GM12878 (cell line): Measurements from ENCODE around the gene TEX44. TPM values are rescaled to one million over a fixed set of nuclear protein-coding genes. Genes with fewer than 3 reads are reported as not detected.
A peak's percentile ranks its signal among the peaks of the same experiment; 100 is the strongest.

ENCODE experiments used
- ATAC-seq: fragments of 200-7000 bp; cut with Tn5 transposase; 3 replicates; pipeline ENCODE4 v1.9.1; 2020; ENCODE audit warnings: mild to moderate bottlenecking, moderate library complexity
- BruUV-seq: library from RNA; stranded (reverse); fragments of 400-500 nt; replicated peaks from 2 replicates; lab custom pipeline; 2021; lab: Mats Ljungman, UMichigan
- CTCF ChIA-PET: fragments of 300-600 bp; sonication (Branson Sonifier 250); formaldehyde crosslinking; extraction: SDS; loops from one replicate; lab custom pipeline; 2021; ENCODE audit warnings: inconsistent platforms; lab: Yijun Ruan, JAX
- POLR2A ChIA-PET: fragments of 350-600 bp; formaldehyde crosslinking; extraction: SDS; loops from one replicate; lab custom pipeline; 2021; ENCODE audit warnings: inconsistent platforms; lab: Charles Lee
- RAD21 ChIA-PET: fragments of 300-600 bp; sonication (Branson Sonifier 250); formaldehyde crosslinking; loops from one replicate; lab custom pipeline; 2023; ENCODE audit warnings: antibody characterized with exemption; ENCODE audit not compliant: unreplicated experiment; lab: Charles Lee
- SMC1A ChIA-PET: fragments of 300-600 bp; sonication (Branson Sonifier 250); formaldehyde crosslinking; loops from one replicate; lab custom pipeline; 2023; ENCODE audit not compliant: unreplicated experiment, uncharacterized antibody; lab: Charles Lee
- DNase-seq: peaks from one replicate; pipeline ENCODE4 v3.0.0-alpha.2; 2011; ENCODE audit warnings: low read depth, low spot score
- FAIRE-seq: peaks from 3 replicates; lab custom pipeline; 2011; peaks lifted over from hg19 to GRCh38; lab: Jason Lieb, UNC
- H2AFZ ChIP-seq: 2 replicates; pipeline ENCODE4 v1.6.0; 2011; ENCODE audit warnings: low read depth, low read length, control low read depth; ENCODE audit not compliant: control insufficient read depth
- H3K27ac ChIP-seq: 2 replicates; pipeline ENCODE4 v1.5.1; 2011; ENCODE audit warnings: control low read depth; ENCODE audit not compliant: control insufficient read depth, insufficient read depth
- H3K27me3 ChIP-seq, 2 experiments: replicated peaks in 1 of 2; 2 replicates each; pipeline versions ENCODE4 v1.6.0 to v1.6.1; 2011; ENCODE audit warnings: low read length in 1 of 2; ENCODE audit not compliant: control insufficient read depth in 2 of 2, insufficient read depth in 2 of 2
- H3K36me3 ChIP-seq, 2 experiments: 2 replicates each; pipeline ENCODE4 v1.5.1; 2011; ENCODE audit warnings: low read length in 1 of 2; ENCODE audit not compliant: control insufficient read depth in 2 of 2, insufficient read depth in 2 of 2
- H3K4me1 ChIP-seq: 2 replicates; pipeline ENCODE4 v1.6.1; 2011; ENCODE audit warnings: mild to moderate bottlenecking, low read length, moderate library complexity, mixed read lengths; ENCODE audit not compliant: control insufficient read depth, insufficient read depth
- H3K4me2 ChIP-seq: 2 replicates; pipeline ENCODE4 v1.6.0; 2011; ENCODE audit warnings: control low read depth; ENCODE audit not compliant: control insufficient read depth, insufficient read depth
- H3K4me3 ChIP-seq: fragments of 200-600 bp; sonication (generic); 2 replicates; pipeline ENCODE4 v1.5.1; 2016
- H3K79me2 ChIP-seq: 2 replicates; pipeline ENCODE4 v1.6.0; 2011; ENCODE audit warnings: low read length; ENCODE audit not compliant: control insufficient read depth, insufficient read depth
- H3K9ac ChIP-seq: 2 replicates; pipeline ENCODE4 v1.8.0; 2011; ENCODE audit warnings: low read length, control low read depth, mixed read lengths; ENCODE audit not compliant: control insufficient read depth, insufficient read depth
- H3K9me3 ChIP-seq: replicated peaks from 3 replicates; pipeline ENCODE4 v1.5.1; 2011; ENCODE audit warnings: mild to moderate bottlenecking, low read length; ENCODE audit not compliant: control insufficient read depth, insufficient read depth
- H4K20me1 ChIP-seq: 2 replicates; pipeline ENCODE4 v1.6.0; 2011; ENCODE audit not compliant: control insufficient read depth, insufficient read depth
- ESRRA ChIP-seq: IDR thresholded peaks from 2 replicates; pipeline ENCODE4 v1.6.1; 2012; ENCODE audit warnings: mild to moderate bottlenecking, low read length, improper control_type of control experiment
- IRF3 ChIP-seq: fragments of 450-650 bp; IDR thresholded peaks from 2 replicates; pipeline ENCODE4 v1.6.1; 2014; ENCODE audit warnings: mild to moderate bottlenecking
- KLF5 ChIP-seq: fragments of 450-650 bp; IDR thresholded peaks from 2 replicates; pipeline ENCODE4 v1.6.1; 2014; ENCODE audit warnings: mild to moderate bottlenecking; ENCODE audit not compliant: partially characterized antibody
- MEF2B ChIP-seq: fragments of 450-650 bp; IDR thresholded peaks from 2 replicates; pipeline ENCODE4 v1.6.1; 2018; ENCODE audit warnings: mild to moderate bottlenecking, moderate library complexity; ENCODE audit not compliant: partially characterized antibody, poor library complexity, severe bottlenecking
- MTA2 ChIP-seq: fragments of 450-650 bp; IDR thresholded peaks from 2 replicates; pipeline ENCODE4 v1.6.1; 2016; ENCODE audit warnings: low read depth, mild to moderate bottlenecking, moderate library complexity
- MTA3 ChIP-seq: IDR thresholded peaks from 2 replicates; pipeline ENCODE4 v1.6.1; 2012; ENCODE audit warnings: low read length, inconsistent platforms, borderline replicate concordance
- PML ChIP-seq: IDR thresholded peaks from 2 replicates; pipeline ENCODE4 v1.6.1; 2012; ENCODE audit warnings: low read length, inconsistent platforms
- POLR2AphosphoS2 ChIP-seq: IDR thresholded peaks from 2 replicates; pipeline ENCODE4 v1.6.1; 2011; ENCODE audit warnings: low read depth, mild to moderate bottlenecking, low read length, improper control_type of control experiment, moderate library complexity
- POLR2AphosphoS5 ChIP-seq: IDR thresholded peaks from 2 replicates; pipeline ENCODE4 v1.6.1; 2011; ENCODE audit warnings: mild to moderate bottlenecking, low read length, inconsistent platforms
- RELA ChIP-seq: fragments of 450-650 bp; IDR thresholded peaks from 2 replicates; pipeline ENCODE4 v1.8.0; 2014; ENCODE audit warnings: borderline replicate concordance; ENCODE audit not compliant: partially characterized antibody
- RFX5 ChIP-seq: IDR thresholded peaks from 2 replicates; pipeline ENCODE4 v1.6.1; 2011; ENCODE audit warnings: low read depth, low read length, improper control_type of control experiment
- STAT1 ChIP-seq: fragments of 450-650 bp; conservative IDR thresholded peaks from 2 replicates; pipeline ENCODE4 v1.6.1; 2014; ENCODE audit warnings: antibody characterized with exemption, mild to moderate bottlenecking
- USF1 ChIP-seq: IDR thresholded peaks from 2 replicates; pipeline ENCODE4 v1.6.1; 2011; ENCODE audit warnings: borderline replicate concordance, low read depth, mild to moderate bottlenecking, moderate library complexity, mixed read lengths, low read length; ENCODE audit not compliant: insufficient read depth; ENCODE audit errors: extremely low read length
- YBX1 ChIP-seq: fragments of 450-650 bp; IDR thresholded peaks from 2 replicates; pipeline ENCODE4 v1.6.1; 2016; ENCODE audit warnings: antibody characterized with exemption
- ZBED1 ChIP-seq: IDR thresholded peaks from 2 replicates; pipeline ENCODE4 v1.6.1; 2016; ENCODE audit warnings: borderline replicate concordance
- ZNF217 ChIP-seq: fragments of 450-650 bp; IDR thresholded peaks from 2 replicates; pipeline ENCODE4 v1.6.1; 2017; ENCODE audit warnings: antibody characterized with exemption, mild to moderate bottlenecking
- ZNF274 ChIP-seq: IDR thresholded peaks from one replicate; pipeline ENCODE4 v1.8.0; 2011; ENCODE audit not compliant: insufficient read length, insufficient read depth
- WGBS: methylation state at CpG from one replicate; pipeline ENCODE4 v1.1.6; 2016; ENCODE audit warnings: low lambda C conversion rate; ENCODE audit not compliant: insufficient replicate concordance, insufficient coverage; ENCODE audit errors: missing lambda C conversion rate; 5-methylcytosine and 5-hydroxymethylcytosine counted together
- in situ Hi-C: fragments of 300-500 bp; cut with MboI; formaldehyde crosslinking; loops from 9 replicates; pipeline ENCODE4 v1.14.3; 2018; ENCODE audit warnings: mixed read lengths
- intact Hi-C: fragments of 100-400 bp; cut with micrococcal nuclease; formaldehyde crosslinking; loops from one replicate; pipeline ENCODE4 v1.14.2; 2022; ENCODE audit not compliant: unreplicated experiment
- polyA plus RNA-seq, 11 experiments: library from polyadenylated mRNA; depleted of rRNA in 4 of 11; unstranded in 6 of 11; stranded (reverse) in 5 of 11; fragments of >200 nt; fragmentation: Nextera tagmentation in 4 of 11; fragmentation: Illumina TruSeq in 1 of 11; extraction: Ambion mirVana in 4 of 11; extraction: Trizol in 1 of 11; gene quantifications; 1 replicate in 1 of 11; 2 replicates in 10 of 11; pipeline versions ENCODE4 v1.2.1 to v1.2.3, GENCODE V29; 2011 to 2016; ENCODE audit warnings: inconsistent platforms in 2 of 11, missing spikeins in 2 of 11, low read depth in 1 of 11
- total RNA-seq, 4 experiments: library from RNA; depleted of rRNA in 3 of 4; stranded (reverse); fragments of >200 nt in 3 of 4; fragmentation: Illumina TruSeq in 1 of 4; extraction: Trizol in 1 of 4; gene quantifications; 2 replicates each; pipeline versions ENCODE4 v1.2.1 to v1.2.3, GENCODE V29; 2013 to 2021

The TEX44 gene
- total and polyA plus RNA-seq, 10 of the 15 experiments (the other 5 are each of a cell fraction or from before 2014, with no cell fraction given) = not detected

GRCh38 chr2:231643495-231643888, 50.8 kb downstream of the TEX44 start:
- Histone ChIP-seq H3K9ac (no peak overlapping the region), H3K79me2 (no peaks in the 10 kb centered on the region), H3K9me3 (no peaks in the 10 kb centered on the region), H3K36me3 (no peaks in the 10 kb centered on the region), H3K27ac (no peak overlapping the region), H3K4me1 (peaks cover 14% of the 10 kb centered on the region), H3K4me3 (peak overlapping the region; percentile 63; the same call in 1 of the 2 replicates), H3K4me2 (peak overlapping the region; percentile 97), H3K27me3 (no peaks in the 10 kb centered on the region), H2AFZ (peak overlapping the region; percentile 91), H4K20me1 (no peaks in the 10 kb centered on the region)
- ChIA-PET CTCF (interaction anchor here (1.2 to 12.0 kb wide), 4 partner anchors 31 to 77 kb away, joined by 3 to 262 read pairs (median 14); no protein-coding TSS in a partner anchor), POLR2A (interaction anchor here (1.0 to 3.0 kb wide), 5 partner anchors 22 to 64 kb away, joined by 3 to 13 read pairs (median 4); no protein-coding TSS in a partner anchor), RAD21 (interaction anchor here (1.5 kb wide), 1 partner anchor 33 kb away, joined by 3 read pairs; no protein-coding TSS in a partner anchor), SMC1A (interaction anchor here (1.0 to 2.0 kb wide), 2 partner anchors 18 to 32 kb away, joined by 3 to 9 read pairs; no protein-coding TSS in a partner anchor)
- TF ChIP-seq ZBED1 (no peak), PML (no peak), KLF5 (no peak), MTA2 (no peak), ZNF274 (no peak), POLR2AphosphoS5 (no peak), ESRRA (no peak), IRF3 (no peak), ZNF217 (no peak), MEF2B (no peak), RFX5 (no peak), POLR2AphosphoS2 (no peak), STAT1 (no peak), MTA3 (no peak), USF1 (no peak), YBX1 (no peak), RELA (no peak)
- ATAC-seq (no peak), DNase-seq (no peak), FAIRE-seq (no peak)
- no TSS peak for BruUV-seq
- WGBS = 79% methylated on average over 8 of the region's 8 CpGs
- in situ Hi-C loops (no loop called here), intact Hi-C loops (loop anchor here (2.0 kb wide), 1 partner anchor 29 kb away; no protein-coding TSS in a partner anchor)

Other genes with a start within 250 kb of the TEX44 start
- 7.2 and 7.9 TPM in 2 replicates for gene B3GNT7, start 197.2 kb upstream of the TEX44 start, total RNA-seq (2014; rRNA removed)
- 2.6 and 3.0 TPM in 2 replicates for gene B3GNT7, start 197.2 kb upstream of the TEX44 start, total RNA-seq (2014; rRNA removed; fragmentation: Illumina TruSeq; extraction: Trizol)
- 10.1 and 12.6 TPM in 2 replicates for gene B3GNT7, start 197.2 kb upstream of the TEX44 start, total RNA-seq (2021)
- 0.52 and 0.91 TPM in 2 replicates for gene B3GNT7, start 197.2 kb upstream of the TEX44 start, polyA plus RNA-seq (2011; rRNA removed)
- gene B3GNT7, start 197.2 kb upstream of the TEX44 start, polyA plus RNA-seq (2014; fragmentation: Illumina TruSeq; extraction: Trizol) = 1.2 and 3.8 TPM in 2 replicates
- 1 to 10 TPM; 1.1 to 1.3 TPM for gene B3GNT7, start 197.2 kb upstream of the TEX44 start, polyA plus RNA-seq (2014; fragmentation: Nextera tagmentation; extraction: Ambion mirVana)
- 3.5 and 4.2 TPM in 2 replicates for gene B3GNT7, start 197.2 kb upstream of the TEX44 start, polyA plus RNA-seq (2014; rRNA removed)
- gene B3GNT7, start 197.2 kb upstream of the TEX44 start, polyA plus RNA-seq (2016; fragmentation: Nextera tagmentation; extraction: Ambion mirVana) = 1 to 10 TPM; 4.5 to 5.2 TPM
- 301 and 317 TPM in 2 replicates for gene NCL, start 128.4 kb upstream of the TEX44 start, total RNA-seq (2014; rRNA removed)
- gene NCL, start 128.4 kb upstream of the TEX44 start, total RNA-seq (2014; rRNA removed; fragmentation: Illumina TruSeq; extraction: Trizol) = 459 and 461 TPM in 2 replicates
- 900 and 966 TPM in 2 replicates for gene NCL, start 128.4 kb upstream of the TEX44 start, total RNA-seq (2021)
- 176 and 189 TPM in 2 replicates for gene NCL, start 128.4 kb upstream of the TEX44 start, polyA plus RNA-seq (2011; rRNA removed)
- 1,046 and 1,376 TPM in 2 replicates for gene NCL, start 128.4 kb upstream of the TEX44 start, polyA plus RNA-seq (2014; fragmentation: Illumina TruSeq; extraction: Trizol)
- gene NCL, start 128.4 kb upstream of the TEX44 start, polyA plus RNA-seq (2014; fragmentation: Nextera tagmentation; extraction: Ambion mirVana) = 100 to 1,000 TPM; 123 to 251 TPM
- 593 and 599 TPM in 2 replicates for gene NCL, start 128.4 kb upstream of the TEX44 start, polyA plus RNA-seq (2014; rRNA removed)
- gene NCL, start 128.4 kb upstream of the TEX44 start, polyA plus RNA-seq (2016; fragmentation: Nextera tagmentation; extraction: Ambion mirVana) = 1,000 to 10,000 TPM; 1,206 to 1,207 TPM
- gene NMUR1, start 62.4 kb upstream of the TEX44 start, total RNA-seq (2014; rRNA removed) = under 0.01 and 0.05 TPM in 2 replicates
- not detected in 2 replicates for gene NMUR1, start 62.4 kb upstream of the TEX44 start, total RNA-seq (2014; rRNA removed; fragmentation: Illumina TruSeq; extraction: Trizol)
- 0.08 TPM in 1 of 2 replicates, not detected in the other for gene NMUR1, start 62.4 kb upstream of the TEX44 start, total RNA-seq (2021)
- 0.01 and 0.03 TPM in 2 replicates for gene NMUR1, start 62.4 kb upstream of the TEX44 start, polyA plus RNA-seq (2011; rRNA removed)
- gene NMUR1, start 62.4 kb upstream of the TEX44 start, polyA plus RNA-seq (2014; fragmentation: Illumina TruSeq; extraction: Trizol) = not detected in 2 replicates
- gene NMUR1, start 62.4 kb upstream of the TEX44 start, polyA plus RNA-seq (2014; fragmentation: Nextera tagmentation; extraction: Ambion mirVana) = under 1 TPM in 1 of 2 experiments, not detected in 1; 0.02 TPM
- 0.03 TPM in 1 of 2 replicates, not detected in the other for gene NMUR1, start 62.4 kb upstream of the TEX44 start, polyA plus RNA-seq (2014; rRNA removed)
- under 1 TPM in 1 of 2 experiments, not detected in 1; 0.04 TPM for gene NMUR1, start 62.4 kb upstream of the TEX44 start, polyA plus RNA-seq (2016; fragmentation: Nextera tagmentation; extraction: Ambion mirVana)
- gene PTMA, start 115.7 kb downstream of the TEX44 start, total RNA-seq (2014; rRNA removed) = 1,683 and 1,891 TPM in 2 replicates
- gene PTMA, start 115.7 kb downstream of the TEX44 start, total RNA-seq (2014; rRNA removed; fragmentation: Illumina TruSeq; extraction: Trizol) = 3,682 and 3,944 TPM in 2 replicates
- 2,403 and 2,413 TPM in 2 replicates for gene PTMA, start 115.7 kb downstream of the TEX44 start, total RNA-seq (2021)
- gene PTMA, start 115.7 kb downstream of the TEX44 start, polyA plus RNA-seq (2011; rRNA removed) = 1,144 and 1,534 TPM in 2 replicates
- 2,851 and 4,022 TPM in 2 replicates for gene PTMA, start 115.7 kb downstream of the TEX44 start, polyA plus RNA-seq (2014; fragmentation: Illumina TruSeq; extraction: Trizol)
- 1,000 to 10,000 TPM; 3,548 to 5,018 TPM for gene PTMA, start 115.7 kb downstream of the TEX44 start, polyA plus RNA-seq (2014; fragmentation: Nextera tagmentation; extraction: Ambion mirVana)
- 2,120 and 2,624 TPM in 2 replicates for gene PTMA, start 115.7 kb downstream of the TEX44 start, polyA plus RNA-seq (2014; rRNA removed)
- 1,000 to 10,000 TPM; 3,379 to 3,894 TPM for gene PTMA, start 115.7 kb downstream of the TEX44 start, polyA plus RNA-seq (2016; fragmentation: Nextera tagmentation; extraction: Ambion mirVana)
- gene PDE6D, start 188.4 kb downstream of the TEX44 start, total RNA-seq (2014; rRNA removed) = 51.1 and 56.9 TPM in 2 replicates
- 46.0 and 48.0 TPM in 2 replicates for gene PDE6D, start 188.4 kb downstream of the TEX44 start, total RNA-seq (2014; rRNA removed; fragmentation: Illumina TruSeq; extraction: Trizol)
- 39.2 and 42.6 TPM in 2 replicates for gene PDE6D, start 188.4 kb downstream of the TEX44 start, total RNA-seq (2021)
- gene PDE6D, start 188.4 kb downstream of the TEX44 start, polyA plus RNA-seq (2011; rRNA removed) = 62.5 and 66.9 TPM in 2 replicates
- 66.2 and 86.5 TPM in 2 replicates for gene PDE6D, start 188.4 kb downstream of the TEX44 start, polyA plus RNA-seq (2014; fragmentation: Illumina TruSeq; extraction: Trizol)
- gene PDE6D, start 188.4 kb downstream of the TEX44 start, polyA plus RNA-seq (2014; fragmentation: Nextera tagmentation; extraction: Ambion mirVana) = 10 to 100 TPM in 1 of 2 experiments, 1 to 10 TPM in 1; 8.2 to 15.9 TPM
- gene PDE6D, start 188.4 kb downstream of the TEX44 start, polyA plus RNA-seq (2014; rRNA removed) = 47.2 and 61.3 TPM in 2 replicates
- 10 to 100 TPM; 68.9 to 69.4 TPM for gene PDE6D, start 188.4 kb downstream of the TEX44 start, polyA plus RNA-seq (2016; fragmentation: Nextera tagmentation; extraction: Ambion mirVana)
- 30.6 and 40.2 TPM in 2 replicates for gene COPS7B, start 193.6 kb downstream of the TEX44 start, total RNA-seq (2014; rRNA removed)
- gene COPS7B, start 193.6 kb downstream of the TEX44 start, total RNA-seq (2014; rRNA removed; fragmentation: Illumina TruSeq; extraction: Trizol) = 17.6 and 18.0 TPM in 2 replicates
- 37.1 and 40.6 TPM in 2 replicates for gene COPS7B, start 193.6 kb downstream of the TEX44 start, total RNA-seq (2021)
- 46.6 and 58.8 TPM in 2 replicates for gene COPS7B, start 193.6 kb downstream of the TEX44 start, polyA plus RNA-seq (2011; rRNA removed)
- 28.5 and 39.0 TPM in 2 replicates for gene COPS7B, start 193.6 kb downstream of the TEX44 start, polyA plus RNA-seq (2014; fragmentation: Illumina TruSeq; extraction: Trizol)
- gene COPS7B, start 193.6 kb downstream of the TEX44 start, polyA plus RNA-seq (2014; fragmentation: Nextera tagmentation; extraction: Ambion mirVana) = 1 to 10 TPM; 6.3 to 9.6 TPM
- 46.6 and 50.3 TPM in 2 replicates for gene COPS7B, start 193.6 kb downstream of the TEX44 start, polyA plus RNA-seq (2014; rRNA removed)
- gene COPS7B, start 193.6 kb downstream of the TEX44 start, polyA plus RNA-seq (2016; fragmentation: Nextera tagmentation; extraction: Ambion mirVana) = 10 to 100 TPM; 42.8 to 44.1 TPM